Hepatocyte (in vitro differentiated cells): Measurements from ENCODE around the gene C1orf50. TPM values are rescaled to one million over a fixed set of nuclear protein-coding genes. Genes with fewer than 3 reads are reported as not detected.
"Not testable (repeated sequence)": the region's sequence is repeated elsewhere in the genome, so short reads cannot be mapped to it uniquely, and the experiment has no call there.

Experiments
- DNase-seq: peaks from one replicate; pipeline ENCODE4 v3.0.0-alpha.2; 2016; ENCODE audit warnings: low spot score
- H2AFZ ChIP-seq: fragments of 200-600 bp; sonication (generic); 2 replicates; pipeline ENCODE4 v1.6.0; 2016; ENCODE audit warnings: antibody characterized with exemption, mild to moderate bottlenecking
- H3K27ac ChIP-seq: fragments of 200-600 bp; sonication (generic); 2 replicates; pipeline ENCODE4 v1.5.1; 2016; ENCODE audit warnings: mild to moderate bottlenecking
- H3K27me3 ChIP-seq: fragments of 200-600 bp; sonication (generic); 2 replicates; pipeline ENCODE4 v1.6.1; 2016
- H3K36me3 ChIP-seq: fragments of 200-600 bp; sonication (generic); replicated peaks from 2 replicates; pipeline ENCODE4 v1.5.1; 2016; ENCODE audit warnings: low read depth; ENCODE audit not compliant: insufficient read depth
- H3K4me1 ChIP-seq: fragments of 200-600 bp; sonication (generic); 2 replicates; pipeline ENCODE4 v1.5.1; 2016; ENCODE audit warnings: mild to moderate bottlenecking, moderate library complexity; ENCODE audit not compliant: insufficient read depth
- H3K4me2 ChIP-seq: fragments of 200-600 bp; sonication (generic); 2 replicates; pipeline ENCODE4 v1.6.0; 2016
- H3K4me3 ChIP-seq: fragments of 200-600 bp; sonication (generic); 2 replicates; pipeline ENCODE4 v1.5.1; 2016; ENCODE audit warnings: mild to moderate bottlenecking
- H3K79me2 ChIP-seq: fragments of 200-600 bp; sonication (generic); 2 replicates; pipeline ENCODE4 v1.6.0; 2017; ENCODE audit warnings: mild to moderate bottlenecking
- H3K9me2 ChIP-seq: fragments of 200-600 bp; sonication (generic); replicated peaks from 2 replicates; pipeline ENCODE4 v1.6.0; 2017; ENCODE audit warnings: mild to moderate bottlenecking; ENCODE audit not compliant: insufficient read depth
- H3K9me3 ChIP-seq: fragments of 200-600 bp; sonication (generic); 2 replicates; pipeline ENCODE4 v1.5.1; 2016; ENCODE audit warnings: low read depth, mild to moderate bottlenecking
- H4K20me1 ChIP-seq: fragments of 200-600 bp; sonication (generic); 2 replicates; pipeline ENCODE4 v1.6.0; 2016; ENCODE audit warnings: mild to moderate bottlenecking; ENCODE audit not compliant: insufficient read depth, poor library complexity, severe bottlenecking
- EZH2 ChIP-seq: fragments of 200-600 bp; sonication (generic); IDR thresholded peaks from 2 replicates; pipeline ENCODE4 v1.6.1; 2016; ENCODE audit warnings: antibody characterized with exemption, mild to moderate bottlenecking, borderline replicate concordance
- EZH2phosphoT487 ChIP-seq: fragments of 200-600 bp; sonication (generic); IDR thresholded peaks from one replicate; pipeline ENCODE4 v1.6.1; 2018; ENCODE audit warnings: antibody characterized with exemption, mild to moderate bottlenecking, low read depth, moderate library complexity; ENCODE audit not compliant: unreplicated experiment, severe bottlenecking
- WGBS: methylation state at CpG from one replicate; pipeline ENCODE4 v1.1.6; 2016; ENCODE audit warnings: low lambda C conversion rate; ENCODE audit errors: missing lambda C conversion rate; 5-methylcytosine and 5-hydroxymethylcytosine counted together
- polyA plus RNA-seq: library from polyadenylated mRNA; unstranded; fragments of >200 nt; fragmentation: Nextera tagmentation; extraction: Ambion mirVana; gene quantifications from 2 replicates; pipeline ENCODE4 v1.2.1, GENCODE V29; 2016
- total RNA-seq: library from RNA; depleted of rRNA; stranded (reverse); fragments of >200 nt; gene quantifications from 2 replicates; pipeline ENCODE4 v1.2.3, GENCODE V29; 2014
- TF ChIP-seq, protein P1 (sequence below): fragments of 200-600 bp; sonication (generic); IDR thresholded peaks from 2 replicates; pipeline ENCODE4 v1.5.1; 2016; ENCODE audit warnings: antibody characterized with exemption, mild to moderate bottlenecking; ENCODE audit not compliant: poor library complexity

C1orf50 gene
- total and polyA plus RNA-seq, 2 experiments from 2014 or later, result 5.7 to 15.2 TPM

DNA sequence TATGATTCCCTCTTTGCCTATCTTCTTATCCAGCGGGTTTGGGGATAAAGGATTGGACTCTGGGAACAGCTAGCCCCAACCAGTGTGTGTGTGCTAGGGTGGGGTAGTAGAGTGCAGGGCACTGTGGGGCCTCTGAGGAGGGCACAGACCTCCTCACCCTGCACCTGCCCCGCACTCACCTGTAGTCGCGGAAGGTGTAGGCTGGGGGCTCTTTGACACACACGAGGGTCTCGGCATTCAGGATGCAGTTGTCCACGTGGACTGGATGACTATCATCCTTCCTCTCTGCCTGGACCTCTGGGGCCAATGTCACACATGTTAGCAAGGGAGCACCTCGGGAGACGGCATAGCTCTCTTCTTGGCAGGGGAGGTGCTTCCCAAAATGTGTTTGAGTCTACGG is 19.0 kb upstream of the C1orf50 start:
- Histone ChIP-seq H3K4me3 (no peak overlapping the region), H4K20me1 (no peaks in the 10 kb centered on the region), H2AFZ (no peak overlapping the region), H3K27me3 (no peaks in the 10 kb centered on the region), H3K9me3 (no peaks in the 10 kb centered on the region), H3K4me2 (no peak overlapping the region), H3K79me2 (no peaks in the 10 kb centered on the region), H3K27ac (no peak overlapping the region), H3K9me2 (no peaks in the 10 kb centered on the region), H3K36me3 (no peaks in the 10 kb centered on the region), H3K4me1 (peaks cover 5% of the 10 kb centered on the region)
- WGBS, result 94% methylated on average over 10 of the region's 10 CpGs
- TF ChIP-seq, protein P1, sequence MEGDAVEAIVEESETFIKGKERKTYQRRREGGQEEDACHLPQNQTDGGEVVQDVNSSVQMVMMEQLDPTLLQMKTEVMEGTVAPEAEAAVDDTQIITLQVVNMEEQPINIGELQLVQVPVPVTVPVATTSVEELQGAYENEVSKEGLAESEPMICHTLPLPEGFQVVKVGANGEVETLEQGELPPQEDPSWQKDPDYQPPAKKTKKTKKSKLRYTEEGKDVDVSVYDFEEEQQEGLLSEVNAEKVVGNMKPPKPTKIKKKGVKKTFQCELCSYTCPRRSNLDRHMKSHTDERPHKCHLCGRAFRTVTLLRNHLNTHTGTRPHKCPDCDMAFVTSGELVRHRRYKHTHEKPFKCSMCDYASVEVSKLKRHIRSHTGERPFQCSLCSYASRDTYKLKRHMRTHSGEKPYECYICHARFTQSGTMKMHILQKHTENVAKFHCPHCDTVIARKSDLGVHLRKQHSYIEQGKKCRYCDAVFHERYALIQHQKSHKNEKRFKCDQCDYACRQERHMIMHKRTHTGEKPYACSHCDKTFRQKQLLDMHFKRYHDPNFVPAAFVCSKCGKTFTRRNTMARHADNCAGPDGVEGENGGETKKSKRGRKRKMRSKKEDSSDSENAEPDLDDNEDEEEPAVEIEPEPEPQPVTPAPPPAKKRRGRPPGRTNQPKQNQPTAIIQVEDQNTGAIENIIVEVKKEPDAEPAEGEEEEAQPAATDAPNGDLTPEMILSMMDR, result no peak
- TF ChIP-seq EZH2phosphoT487, result no peak
- no peak for TF ChIP-seq EZH2
- no peak for DNase-seq

GRCh38 chr1:42748461-42749410 is 18.3 kb upstream of the C1orf50 start:
- no peaks in the 10 kb centered on the region for H3K36me3 ChIP-seq
- H3K4me2 ChIP-seq, result no peak overlapping the region
- no peak overlapping the region for H2AFZ ChIP-seq
- no peaks in the 10 kb centered on the region for H4K20me1 ChIP-seq
- no peaks in the 10 kb centered on the region for H3K79me2 ChIP-seq
- H3K27me3 ChIP-seq, result no peaks in the 10 kb centered on the region
- H3K9me3 ChIP-seq, result no peaks in the 10 kb centered on the region
- WGBS, result 99% methylated on average over 14 of the region's 14 CpGs
- H3K4me1 ChIP-seq, result peaks cover under 1% of the 10 kb centered on the region
- no peak for TF ChIP-seq EZH2phosphoT487
- no peak for TF ChIP-seq EZH2
- TF ChIP-seq, protein P1, result no peak
- no peak for DNase-seq
- no peaks in the 10 kb centered on the region for H3K9me2 ChIP-seq
- no peak overlapping the region for H3K27ac ChIP-seq
- H3K4me3 ChIP-seq, result no peak overlapping the region

DNA sequence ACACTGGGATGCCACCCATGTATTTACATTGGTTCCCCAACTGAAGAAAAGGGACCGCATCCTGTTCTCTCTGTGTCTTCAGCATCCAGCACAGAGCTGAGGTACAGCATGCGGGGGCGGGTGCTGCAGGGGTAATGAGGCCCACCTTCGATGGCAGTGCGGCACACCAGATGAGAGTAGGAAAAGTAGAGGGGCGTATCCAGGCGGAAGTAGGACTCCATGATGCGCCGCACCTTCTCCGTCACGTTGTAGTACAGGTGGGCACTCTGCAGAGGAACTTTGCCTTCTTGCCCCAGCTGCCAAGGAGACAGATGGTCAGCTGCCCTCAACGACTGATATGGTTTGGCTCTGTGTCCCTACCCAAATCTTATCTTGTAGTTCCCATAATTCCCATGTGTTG is 17.0 kb upstream of the C1orf50 start:
- Histone ChIP-seq H3K4me1 (no peaks in the 10 kb centered on the region), H3K27ac (no peak overlapping the region), H2AFZ (no peak overlapping the region), H4K20me1 (no peaks in the 10 kb centered on the region), H3K4me3 (no peak overlapping the region), H3K79me2 (no peaks in the 10 kb centered on the region), H3K27me3 (no peaks in the 10 kb centered on the region), H3K9me3 (no peaks in the 10 kb centered on the region), H3K9me2 (no peaks in the 10 kb centered on the region), H3K4me2 (no peak overlapping the region), H3K36me3 (no peaks in the 10 kb centered on the region)
- WGBS, result 98% methylated on average over 12 of the region's 12 CpGs
- TF ChIP-seq EZH2, result no peak
- no peak for TF ChIP-seq EZH2phosphoT487
- TF ChIP-seq, protein P1, result no peak
- DNase-seq, result no peak

GRCh38 chr1:42751511-42752070 is 15.5 kb upstream of the C1orf50 start:
- H3K27me3 ChIP-seq, H3K36me3 ChIP-seq, H3K9me2 ChIP-seq, H4K20me1 ChIP-seq, H2AFZ ChIP-seq, H3K4me3 ChIP-seq, H3K27ac ChIP-seq, H3K9me3 ChIP-seq, H3K4me1 ChIP-seq, DNase-seq, H3K4me2 ChIP-seq, H3K79me2 ChIP-seq: not testable (repeated sequence)
- 93% methylated on average over 8 of the region's 8 CpGs for WGBS
